Measurements from ENCODE around the gene RBM33.
"Not testable (repeated sequence)": the region's sequence is repeated elsewhere in the genome, so short reads cannot be mapped to it uniquely, and the experiment has no call there.

RBM33 gene, protein sequence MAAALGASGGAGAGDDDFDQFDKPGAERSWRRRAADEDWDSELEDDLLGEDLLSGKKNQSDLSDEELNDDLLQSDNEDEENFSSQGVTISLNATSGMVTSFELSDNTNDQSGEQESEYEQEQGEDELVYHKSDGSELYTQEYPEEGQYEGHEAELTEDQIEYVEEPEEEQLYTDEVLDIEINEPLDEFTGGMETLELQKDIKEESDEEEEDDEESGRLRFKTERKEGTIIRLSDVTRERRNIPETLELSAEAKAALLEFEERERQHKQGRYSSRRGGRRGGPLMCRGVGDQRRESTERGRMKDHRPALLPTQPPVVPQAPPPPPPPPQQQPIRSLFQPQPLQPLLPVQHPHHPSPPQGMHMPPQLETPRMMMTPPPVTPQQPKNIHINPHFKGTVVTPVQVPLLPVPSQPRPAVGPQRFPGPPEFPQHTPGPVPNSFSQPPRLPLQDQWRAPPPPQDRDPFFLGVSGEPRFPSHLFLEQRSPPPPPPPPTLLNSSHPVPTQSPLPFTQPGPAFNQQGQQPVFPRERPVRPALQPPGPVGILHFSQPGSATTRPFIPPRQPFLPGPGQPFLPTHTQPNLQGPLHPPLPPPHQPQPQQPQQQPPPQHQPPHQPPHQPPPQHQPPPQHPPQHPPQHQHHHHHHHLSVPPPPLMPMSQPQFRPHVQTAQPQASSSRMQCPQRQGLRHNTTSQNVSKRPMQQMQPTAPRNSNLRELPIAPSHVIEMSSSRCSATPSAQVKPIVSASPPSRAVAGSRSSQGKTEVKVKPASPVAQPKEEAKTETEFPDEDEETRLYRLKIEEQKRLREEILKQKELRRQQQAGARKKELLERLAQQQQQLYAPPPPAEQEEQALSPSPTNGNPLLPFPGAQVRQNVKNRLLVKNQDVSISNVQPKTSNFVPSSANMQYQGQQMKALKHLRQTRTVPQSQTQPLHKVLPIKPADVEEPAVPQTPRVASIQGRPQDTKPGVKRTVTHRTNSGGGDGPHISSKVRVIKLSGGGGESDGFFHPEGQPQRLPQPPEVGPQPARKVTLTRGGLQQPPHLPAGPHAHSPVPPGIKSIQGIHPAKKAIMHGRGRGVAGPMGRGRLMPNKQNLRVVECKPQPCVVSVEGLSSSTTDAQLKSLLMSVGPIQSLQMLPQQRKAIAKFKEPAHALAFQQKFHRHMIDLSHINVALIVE

DNA sequence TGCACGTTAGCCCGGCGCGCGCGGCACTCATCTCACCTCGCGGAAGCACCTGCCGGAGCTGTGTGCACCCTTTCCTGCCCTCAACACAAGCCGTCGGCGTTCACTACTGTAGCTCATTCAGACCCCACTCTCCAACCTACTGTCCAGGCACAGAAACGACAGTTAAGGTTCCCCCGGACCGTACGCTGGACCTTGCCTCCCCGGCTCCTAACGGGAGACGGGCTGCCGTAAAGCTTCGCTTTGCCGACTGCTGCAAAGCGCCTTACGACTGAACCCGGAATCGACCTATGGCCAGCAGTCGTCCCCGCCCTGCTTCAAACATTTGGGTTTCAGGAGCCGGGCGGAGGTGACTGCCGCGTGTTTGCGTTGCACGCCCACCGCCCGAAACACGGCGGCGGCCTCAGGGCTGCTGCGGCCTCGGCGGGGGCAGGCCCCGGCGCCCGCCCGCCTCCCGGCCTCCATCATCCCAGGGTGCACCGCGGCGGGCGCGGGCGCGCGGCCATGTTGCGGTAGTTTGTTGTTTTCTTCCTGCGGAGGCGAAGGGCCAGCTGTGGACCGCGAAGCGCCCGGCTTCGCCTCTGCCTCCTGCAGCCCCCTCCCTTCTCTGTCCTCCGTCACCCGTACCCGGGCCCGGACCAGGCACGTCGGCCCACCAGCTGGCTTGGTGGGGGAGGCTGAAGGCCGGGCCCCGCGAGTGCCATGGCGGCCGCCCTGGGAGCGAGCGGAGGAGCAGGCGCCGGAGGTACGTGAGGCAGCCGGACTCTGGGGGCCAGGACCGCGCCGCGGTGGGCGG, at the start of gene RBM33:
TSS of gene RBM33 (plus strand) at position 484 of the 793 bp plus-strand sequence. CDS start at position 700, 216 bp downstream.
- peak; percentile 86 for DNase-seq (ENCODE audit: low spot score)

DNA sequence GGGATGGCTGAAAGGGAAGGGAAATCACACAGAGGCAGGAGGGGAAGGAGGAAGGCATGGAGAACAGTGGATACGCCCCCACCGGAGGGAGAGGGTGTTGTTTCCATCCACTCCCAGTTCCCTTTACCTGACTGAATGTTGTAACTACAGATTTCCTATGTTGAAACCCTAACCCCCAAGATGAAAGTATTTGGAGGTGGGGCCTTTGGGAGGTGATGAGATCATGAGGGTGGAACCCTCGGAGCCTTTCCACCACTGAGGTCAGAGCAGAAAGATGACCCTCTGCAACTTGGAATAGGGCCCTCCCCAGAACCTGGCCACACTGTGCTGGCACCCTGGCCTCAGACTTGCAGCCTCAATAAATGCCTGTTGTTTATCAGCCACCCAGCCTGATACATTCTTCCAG, 49.5 kb upstream of the RBM33 start:
- no peak for DNase-seq (ENCODE audit: low spot score)

DNA sequence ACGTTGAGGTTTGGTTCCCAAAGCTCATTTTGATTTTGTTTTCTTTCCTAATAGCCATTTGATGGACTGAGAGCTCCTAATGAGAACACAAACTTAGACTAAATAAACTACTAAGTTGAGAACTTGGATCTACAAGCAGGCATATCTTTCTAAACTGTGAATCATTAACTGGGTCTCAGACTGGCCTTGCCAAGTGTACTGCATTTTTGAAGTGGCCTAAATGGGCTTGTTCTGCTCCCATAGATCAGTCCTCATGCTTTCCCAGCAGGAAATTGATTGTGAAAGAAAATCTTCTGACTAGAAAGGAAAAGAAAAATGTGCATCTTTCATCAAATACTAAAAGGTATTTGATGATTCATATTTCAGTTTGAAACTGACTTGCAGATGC, 46.7 kb upstream of the RBM33 start:
- no peak for DNase-seq (ENCODE audit: low spot score)

DNA sequence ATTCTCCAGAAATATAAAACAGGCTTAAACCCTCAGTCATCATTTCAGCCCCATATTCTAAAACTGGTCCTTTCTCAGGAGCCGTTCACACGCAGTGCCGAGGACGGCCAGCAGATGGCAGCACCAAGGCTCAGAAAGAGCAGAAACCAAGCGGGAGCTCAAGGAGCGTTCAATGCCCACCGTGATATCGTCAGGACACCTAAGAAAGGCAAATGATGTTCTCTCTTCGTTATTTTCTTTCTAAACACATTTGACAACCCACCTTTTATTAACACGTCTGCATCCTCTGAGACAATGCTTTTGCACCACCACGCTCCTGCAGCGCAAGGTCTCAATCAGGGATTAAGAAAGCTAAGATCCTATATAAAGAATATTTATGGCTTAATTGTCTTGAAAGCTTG, 45.7 kb upstream of the RBM33 start:
- DNase-seq (ENCODE audit: low spot score): peak; percentile 89

DNA sequence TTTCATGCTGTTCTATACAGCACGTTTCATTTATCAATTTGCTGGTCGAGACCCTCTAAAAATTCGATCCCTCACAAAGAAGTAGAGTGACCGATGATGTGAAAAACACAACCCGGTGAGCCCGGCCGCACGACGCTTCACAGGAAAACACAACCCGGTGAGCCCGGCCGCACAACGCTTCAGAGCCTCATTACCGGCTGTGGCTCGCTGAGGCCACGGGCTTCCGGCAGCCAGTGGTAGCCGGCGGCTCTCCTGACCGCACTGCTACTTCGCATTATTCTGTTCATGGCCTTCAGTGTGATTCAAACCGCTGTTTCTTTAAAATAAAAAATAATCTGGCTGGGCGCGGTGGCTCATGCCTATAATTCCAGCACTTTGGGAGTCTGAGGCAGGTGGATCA, 42.3 kb upstream of the RBM33 start:
- DNase-seq (ENCODE audit: low spot score): no peak

DNA sequence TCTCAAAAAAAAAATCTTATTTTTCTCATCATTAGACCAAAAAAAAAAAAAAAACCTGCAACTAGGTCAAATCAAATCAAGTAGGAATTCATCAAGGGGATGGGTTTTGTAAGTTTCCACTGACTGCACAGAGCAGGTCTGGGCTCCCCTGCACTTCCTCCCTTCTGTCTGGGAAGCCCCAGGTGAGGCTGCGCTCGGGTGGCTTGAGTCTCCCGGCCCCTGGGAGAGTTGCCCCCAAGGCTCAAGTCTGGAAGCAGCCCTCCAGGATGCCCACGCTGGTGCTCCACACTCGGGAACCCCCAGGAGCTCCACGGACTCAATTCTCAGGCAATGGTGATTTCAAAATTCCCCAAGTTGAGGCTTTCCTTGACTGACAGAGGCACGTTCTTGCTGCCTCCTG, 41.7 kb upstream of the RBM33 start:
- DNase-seq (ENCODE audit: low spot score): no peak

DNA sequence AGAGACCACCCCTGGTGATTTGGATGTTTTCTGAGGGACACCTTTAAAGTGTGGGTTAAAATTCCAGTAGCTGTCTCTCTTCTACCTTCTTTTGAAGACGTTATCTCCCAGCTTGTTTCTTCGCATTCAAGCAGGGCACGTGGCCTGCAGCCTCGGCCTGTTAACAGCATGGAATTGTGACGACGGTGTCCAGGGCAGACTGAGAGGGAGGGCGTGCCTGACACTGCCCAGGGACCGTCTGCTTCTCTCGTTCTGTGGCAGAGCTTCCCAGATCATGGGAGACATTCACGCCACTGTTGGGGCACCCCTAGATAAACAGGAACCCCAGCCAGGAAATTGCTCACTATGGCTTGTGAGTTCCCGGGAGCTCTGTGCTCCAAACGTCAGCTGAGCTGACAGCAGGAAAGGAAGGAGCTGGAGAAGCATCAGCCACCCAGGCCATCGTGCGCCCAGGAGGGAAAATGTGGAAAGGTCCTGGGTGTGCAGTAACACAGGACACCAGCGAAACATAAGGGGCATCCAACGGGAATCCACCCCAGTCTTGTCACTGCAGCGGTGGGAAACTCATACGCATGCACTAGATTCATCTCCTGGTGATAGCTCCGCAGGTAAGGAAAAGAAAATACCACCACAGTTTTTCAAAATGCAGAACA, 41.1 kb upstream of the RBM33 start:
- no peak for DNase-seq (ENCODE audit: low spot score)

DNA sequence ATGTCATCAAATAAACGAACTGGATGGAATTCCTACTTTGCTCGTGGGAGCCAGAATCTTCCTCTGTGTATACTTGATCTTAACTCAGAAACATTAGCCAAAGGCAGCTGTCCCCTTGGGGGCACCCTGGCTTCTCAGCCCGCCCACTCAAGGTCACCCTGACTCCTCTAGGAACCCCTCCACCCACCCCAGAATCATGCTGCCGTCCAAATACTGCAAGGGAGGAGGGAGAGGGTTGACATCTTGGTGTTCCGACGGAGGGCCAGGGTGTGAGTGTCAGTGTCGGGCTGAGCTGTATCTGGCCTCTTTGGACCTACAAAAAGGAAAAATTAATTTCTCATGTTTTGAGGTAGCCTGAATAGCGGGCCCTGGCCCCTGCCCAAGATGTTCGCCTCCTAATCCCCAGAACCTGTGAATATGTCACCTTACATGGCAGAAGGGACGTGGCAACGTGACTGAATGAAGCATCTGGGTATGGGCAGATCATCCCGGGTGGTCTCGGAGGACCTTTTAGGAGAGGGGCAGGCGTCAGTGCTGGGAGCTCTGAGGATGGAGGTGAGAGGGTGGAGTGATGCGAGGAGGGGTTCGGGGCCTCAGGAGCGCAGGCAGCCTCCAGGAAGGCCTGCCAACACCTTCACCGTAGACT, 40.5 kb upstream of the RBM33 start:
- DNase-seq (ENCODE audit: low spot score): no peak

DNA sequence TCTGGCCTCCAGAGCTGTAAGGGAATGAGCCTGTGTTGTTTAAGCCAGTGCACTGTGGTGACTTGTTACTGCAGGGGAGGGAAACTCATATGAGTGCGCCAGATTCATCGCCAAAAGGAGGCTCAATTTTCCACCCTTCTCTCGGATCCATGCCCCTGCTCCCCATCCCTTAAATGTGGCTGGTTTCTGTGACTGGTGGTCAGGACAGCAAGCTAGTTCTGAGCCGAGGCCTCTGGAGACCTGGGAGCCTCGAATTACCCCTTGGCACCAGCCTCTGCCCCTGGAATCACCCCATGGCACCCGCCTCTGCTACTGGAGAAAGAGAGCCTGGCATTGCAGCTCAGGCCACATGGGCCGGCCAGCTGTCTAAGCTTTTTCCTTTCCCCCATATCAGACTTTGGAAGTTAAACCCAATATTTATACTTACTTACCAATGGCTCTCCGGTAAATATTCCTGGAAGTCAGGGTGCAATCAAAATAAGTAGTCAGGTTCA, 39.9 kb upstream of the RBM33 start:
- DNase-seq (ENCODE audit: low spot score): no peak

DNA sequence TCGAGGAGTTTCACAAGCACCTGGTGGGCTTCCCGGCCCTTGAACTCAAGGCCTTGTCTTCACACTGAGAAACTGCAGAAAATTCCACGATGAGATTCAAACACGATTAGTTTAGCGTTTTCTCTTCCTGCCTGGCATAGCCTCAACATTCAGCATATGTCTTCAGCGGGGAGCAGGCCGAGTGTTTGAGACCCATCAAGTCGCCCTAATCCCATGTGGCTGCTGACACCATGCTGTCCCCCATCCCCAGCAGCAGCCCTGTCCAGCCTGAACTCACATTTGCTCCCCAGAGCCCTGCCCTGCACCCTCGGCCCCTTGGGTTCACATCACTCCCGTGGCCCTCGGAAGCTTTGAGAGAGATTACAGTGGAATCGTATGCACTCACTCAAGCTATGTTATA, 35.3 kb upstream of the RBM33 start:
- no peak for DNase-seq (ENCODE audit: low spot score)

DNA sequence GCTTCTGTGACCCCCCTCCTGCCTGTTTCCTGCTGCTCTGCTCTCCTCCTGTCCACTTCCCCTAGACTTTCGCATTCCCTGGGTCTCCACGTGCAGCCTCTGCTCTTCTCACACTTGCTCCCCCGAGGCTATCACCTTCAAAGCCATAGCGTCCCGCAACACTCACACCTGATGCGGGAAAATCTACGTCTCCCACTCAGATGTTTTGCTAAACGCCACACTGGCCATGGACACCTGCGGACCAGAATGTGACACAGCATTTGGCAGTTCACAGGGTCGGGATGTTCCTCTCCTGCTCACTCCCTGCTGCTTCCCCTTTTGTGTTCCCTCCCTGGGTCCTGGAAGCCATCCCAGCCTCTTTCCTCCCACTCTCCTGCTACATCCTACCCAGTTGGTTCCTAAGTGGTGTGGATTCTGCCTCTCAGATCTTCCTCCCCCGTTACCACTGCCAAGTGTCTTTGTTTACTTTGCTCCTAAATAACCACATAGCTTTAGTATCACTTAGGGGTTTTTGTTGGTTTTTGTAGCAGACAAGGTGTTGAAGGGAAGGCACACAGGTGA, 33.7 kb upstream of the RBM33 start:
- DNase-seq (ENCODE audit: low spot score): peak; percentile 81

DNA sequence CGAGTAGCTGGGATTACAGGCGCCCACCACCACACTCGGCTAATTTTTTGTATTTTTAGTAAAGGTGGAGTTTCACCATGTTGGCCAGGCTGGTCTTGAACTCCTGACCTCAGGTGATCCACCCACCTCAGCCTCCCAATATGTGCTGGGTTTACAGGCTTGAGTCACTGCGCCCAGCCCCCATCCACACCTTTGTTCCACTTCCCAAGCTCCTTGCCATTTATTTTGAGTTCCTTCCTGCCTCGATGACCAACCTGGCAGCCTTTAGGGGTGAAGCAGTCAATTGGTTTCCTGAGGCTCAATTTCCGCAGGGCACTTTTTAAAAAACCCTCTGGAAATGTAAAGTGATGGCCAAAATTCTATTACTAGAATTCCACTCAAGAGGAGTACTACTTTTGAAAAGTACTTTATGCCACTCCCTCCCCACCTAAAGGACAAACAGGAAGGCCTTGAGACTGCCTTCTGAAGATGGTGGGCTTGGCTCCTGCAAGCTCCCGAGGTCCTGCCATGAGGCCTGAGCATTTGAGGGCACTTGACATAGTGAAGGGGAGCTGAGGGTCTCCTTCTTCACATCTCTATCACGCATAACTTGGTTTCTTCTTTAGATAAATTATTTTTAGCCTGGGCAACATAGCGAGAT, 32.5 kb upstream of the RBM33 start:
- DNase-seq (ENCODE audit: low spot score): no peak

DNA sequence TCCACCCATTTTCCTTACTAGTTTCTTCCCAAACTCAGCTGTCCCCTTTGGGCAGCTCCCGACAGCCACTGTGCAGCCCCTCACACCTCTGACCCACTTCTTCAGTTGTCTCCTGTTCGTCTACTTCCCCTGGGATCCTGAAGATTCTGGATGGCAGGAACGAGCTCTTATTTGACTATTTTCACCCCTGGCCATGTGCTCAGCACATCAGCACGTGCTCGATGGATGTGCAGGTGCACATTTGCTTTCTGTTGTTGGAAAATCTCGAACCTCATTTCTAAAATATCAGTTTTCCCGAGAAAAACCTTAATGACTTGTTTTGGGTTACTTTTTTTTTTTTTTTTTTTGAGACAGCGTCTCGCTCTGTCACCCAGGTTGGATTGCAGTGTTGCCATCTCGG, 31.8 kb upstream of the RBM33 start:
- no peak for DNase-seq (ENCODE audit: low spot score)

DNA sequence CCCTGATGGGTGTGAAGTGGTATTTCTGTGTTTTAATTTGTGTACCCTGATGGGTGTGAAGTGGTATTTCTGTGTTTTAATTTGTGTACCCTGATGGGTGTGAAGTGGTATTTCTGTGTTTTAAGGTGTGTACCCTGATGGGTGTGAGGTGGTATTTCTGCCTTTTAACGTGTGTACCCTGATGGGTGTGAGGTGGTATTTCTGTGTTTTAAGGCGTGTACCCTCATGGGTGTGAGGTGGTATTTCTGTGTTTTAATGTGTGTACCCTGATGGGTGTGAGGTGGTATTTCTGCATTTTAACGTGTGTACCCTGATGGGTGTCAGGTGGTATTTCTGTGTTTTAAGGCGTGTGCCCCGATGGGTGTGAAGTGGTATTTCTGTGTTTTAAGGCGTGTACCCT, 29.4 kb upstream of the RBM33 start:
- not testable (repeated sequence) for DNase-seq (ENCODE audit: low spot score)

DNA sequence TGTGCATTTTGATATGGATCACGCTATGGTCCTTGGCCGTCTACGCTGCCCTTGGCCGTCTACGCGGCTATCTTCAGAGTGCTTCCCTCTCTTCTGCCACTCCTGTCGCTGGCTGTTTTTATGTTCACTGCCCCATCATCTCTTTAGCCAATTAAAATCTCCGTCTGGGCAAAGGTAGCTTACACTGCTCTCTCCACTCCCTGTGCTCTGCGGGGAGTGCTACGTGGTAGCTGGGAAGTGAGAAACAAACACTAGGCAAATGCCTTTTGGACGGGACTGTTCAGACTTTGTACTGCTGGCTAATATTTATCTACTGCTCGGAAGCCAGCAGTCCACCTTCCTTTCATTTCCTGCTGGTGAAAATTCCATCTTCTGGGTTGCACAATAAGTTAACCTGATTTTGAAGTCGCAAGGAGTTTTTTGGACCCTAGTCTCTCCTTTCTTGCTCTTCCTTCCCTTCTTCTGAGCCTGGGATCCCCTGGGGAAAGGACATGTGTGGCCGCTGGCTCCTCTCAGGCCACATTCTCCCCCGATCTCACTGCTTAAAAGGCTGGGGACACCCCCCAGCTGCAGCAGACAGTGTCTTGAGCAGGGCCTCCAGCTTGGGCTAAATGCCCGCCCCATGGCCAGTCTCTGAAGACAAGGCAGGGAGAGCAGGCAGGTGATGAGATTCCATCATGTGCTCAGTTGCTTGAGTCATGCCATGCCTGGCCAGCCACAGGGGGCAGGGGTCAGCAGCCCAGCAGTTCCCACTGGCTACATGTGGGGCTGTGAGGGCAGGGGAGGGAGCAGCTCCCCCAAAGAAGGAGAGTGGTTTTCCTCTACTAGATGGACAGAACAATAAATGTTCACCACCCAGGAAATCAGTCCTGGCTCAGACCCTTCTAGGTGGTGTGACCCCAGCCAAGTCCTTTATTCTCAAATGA, 25.5 kb upstream of the RBM33 start:
- no peak for DNase-seq (ENCODE audit: low spot score)

DNA sequence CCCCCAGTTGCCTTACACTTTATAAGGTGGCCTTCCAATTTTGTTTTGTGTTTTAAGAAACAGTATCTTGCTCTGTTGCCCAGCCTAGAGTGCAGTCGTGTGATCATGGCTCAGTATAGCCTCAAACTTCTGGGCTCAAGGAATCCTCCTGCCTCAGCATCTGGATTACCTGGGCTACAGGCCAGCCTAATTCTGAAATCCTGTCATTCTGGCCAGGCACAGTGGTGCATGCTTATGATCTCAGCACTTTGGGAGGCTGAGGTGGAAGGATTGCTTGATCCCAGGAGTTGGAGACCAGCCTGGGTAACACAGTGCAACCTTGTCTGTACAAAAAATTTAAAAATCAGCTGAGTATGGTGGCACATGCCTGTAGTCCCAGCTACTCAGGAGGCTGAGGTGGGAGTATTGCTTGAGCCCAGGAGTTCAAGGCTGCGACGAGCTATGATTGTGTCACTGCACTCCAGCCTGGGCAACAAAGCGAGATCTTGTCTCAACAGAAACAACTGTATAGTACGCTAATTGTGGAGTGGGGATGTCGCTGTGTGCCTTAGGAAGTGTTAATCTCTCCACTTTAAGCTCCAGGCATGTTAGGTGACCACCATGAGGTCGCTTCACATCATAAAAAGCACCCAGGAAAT, 24.7 kb upstream of the RBM33 start:
- no peak for DNase-seq (ENCODE audit: low spot score)

DNA sequence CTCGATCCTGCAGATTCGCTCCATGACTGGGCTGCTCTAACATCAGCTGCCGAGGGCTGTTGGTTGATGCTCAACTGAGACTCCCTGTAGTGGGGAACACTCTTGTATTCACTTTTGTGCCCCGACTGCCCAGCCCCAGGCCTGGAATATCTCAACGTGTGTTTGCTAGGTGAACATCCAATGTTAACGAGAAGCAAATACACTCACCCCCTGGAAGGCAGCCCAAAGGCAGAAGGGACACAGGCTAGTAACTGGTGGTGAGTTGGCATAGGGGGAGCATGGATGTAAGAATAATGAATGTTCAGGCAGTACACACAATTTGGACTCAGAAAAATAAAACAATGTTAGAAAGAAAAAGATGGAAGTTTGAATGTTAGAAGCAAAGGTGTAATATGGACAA, 24.0 kb upstream of the RBM33 start:
- DNase-seq (ENCODE audit: low spot score): no peak

DNA sequence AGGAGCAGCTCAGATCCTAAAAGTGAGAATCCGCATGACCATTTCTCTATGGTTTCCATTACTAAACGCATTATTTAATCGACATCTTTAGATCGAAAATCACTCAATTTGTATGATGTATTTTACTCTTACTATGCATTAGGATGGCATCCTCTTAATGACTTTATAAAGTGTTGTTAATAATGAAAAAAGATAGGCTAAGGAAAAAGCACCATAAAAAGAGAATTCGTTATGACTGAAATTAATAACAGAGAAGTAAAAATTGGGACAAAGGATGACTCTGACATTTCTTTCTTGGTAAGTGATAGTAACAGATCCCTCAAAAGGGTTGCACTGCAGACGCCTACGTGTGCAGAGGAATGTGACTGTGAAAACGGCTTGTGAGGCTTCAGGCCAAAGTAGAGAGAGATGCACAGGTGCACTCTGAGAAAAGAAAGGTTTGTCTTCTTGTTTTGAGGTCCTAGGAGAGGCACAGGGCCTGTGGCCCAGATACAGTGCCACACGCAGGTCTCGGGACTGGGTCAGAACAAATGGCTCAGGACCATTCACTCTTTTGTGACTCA, 23.0 kb upstream of the RBM33 start:
- DNase-seq (ENCODE audit: low spot score): no peak

Measured in cerebellar cortex (tissue), 1 donor.